Upper lobe of right lung (tissue), 1 donor: ENCODE data around the gene MICALL1. TPM values are rescaled to one million over a fixed set of nuclear protein-coding genes. Genes with fewer than 3 reads are reported as not detected.

Experiments used
- ATAC-seq: fragments of 200-7000 bp; cut with Tn5 transposase; one replicate; pipeline ENCODE4 v1.9.1; 2020; ENCODE audit warnings: mild to moderate bottlenecking, moderate library complexity
- DNase-seq: peaks from one replicate; pipeline ENCODE4 v3.0.0-alpha.2; 2020
- H3K27ac ChIP-seq: fragments of 200-600 bp; one replicate; pipeline ENCODE4 v1.8.0; 2022
- H3K27me3 ChIP-seq: fragments of 200-600 bp; one replicate; pipeline ENCODE4 v1.8.0; 2022; ENCODE audit warnings: mild to moderate bottlenecking
- H3K36me3 ChIP-seq: fragments of 200-600 bp; one replicate; pipeline ENCODE4 v1.8.0; 2022
- H3K4me1 ChIP-seq: fragments of 200-600 bp; one replicate; pipeline ENCODE4 v1.8.0; 2022
- H3K4me3 ChIP-seq: fragments of 200-600 bp; one replicate; pipeline ENCODE4 v1.8.0; 2022; ENCODE audit warnings: mild to moderate bottlenecking
- H3K9me3 ChIP-seq: fragments of 200-600 bp; one replicate; pipeline ENCODE4 v1.8.0; 2022
- intact Hi-C: fragments of 100-400 bp; cut with DNase I; formaldehyde crosslinking; loops from one replicate; pipeline ENCODE4 v1.11.0; 2022
- total RNA-seq: library from RNA; stranded (reverse); fragmentation: NEBNext Ultra II Directional; extraction: Animal tissue kit (Norgen Biotek cat#: 25700); gene quantifications from one replicate; pipeline ENCODE4 v1.2.1, GENCODE V29; 2021
- TF ChIP-seq, protein P1 (sequence below): fragments of 200-600 bp; IDR thresholded peaks from one replicate; pipeline ENCODE4 v1.8.0; 2022; ENCODE audit warnings: antibody characterized with exemption
- donor health status: DM: no; HTN: yes; CAD: no; lungs with severe emphysema.

MICALL1 gene
- total RNA-seq, 1 donor from 2014 or later = 37.4 TPM

DNA sequence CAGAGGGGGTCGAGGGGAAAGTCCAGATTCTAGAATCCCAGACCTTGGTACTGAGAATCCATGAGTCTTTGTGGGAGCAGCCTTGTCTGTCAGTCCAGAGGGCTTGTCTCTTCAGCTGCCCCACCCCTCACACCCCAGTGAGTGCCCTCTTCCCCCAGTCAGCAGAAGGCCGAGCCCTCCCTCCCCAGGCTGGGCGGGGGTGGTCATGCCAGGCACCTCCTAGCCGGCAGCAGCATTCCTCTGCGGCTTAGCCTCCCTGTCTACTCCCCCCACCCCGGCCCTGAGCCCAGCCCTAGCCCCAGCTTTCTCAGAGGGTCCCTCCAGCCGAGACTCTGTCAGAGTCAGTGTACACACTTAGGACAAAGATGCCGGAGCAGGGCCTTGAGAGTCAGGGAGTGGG is 73.7 kb downstream of the MICALL1 start:
- Histone ChIP-seq H3K4me3 (no peak overlapping the region), H3K4me1 (no peaks in the 10 kb centered on the region), H3K27ac (no peak overlapping the region), H3K9me3 (no peaks in the 10 kb centered on the region), H3K27me3 (no peaks in the 10 kb centered on the region), H3K36me3 (peaks cover 4% of the 10 kb centered on the region)
- TF ChIP-seq, protein P1, sequence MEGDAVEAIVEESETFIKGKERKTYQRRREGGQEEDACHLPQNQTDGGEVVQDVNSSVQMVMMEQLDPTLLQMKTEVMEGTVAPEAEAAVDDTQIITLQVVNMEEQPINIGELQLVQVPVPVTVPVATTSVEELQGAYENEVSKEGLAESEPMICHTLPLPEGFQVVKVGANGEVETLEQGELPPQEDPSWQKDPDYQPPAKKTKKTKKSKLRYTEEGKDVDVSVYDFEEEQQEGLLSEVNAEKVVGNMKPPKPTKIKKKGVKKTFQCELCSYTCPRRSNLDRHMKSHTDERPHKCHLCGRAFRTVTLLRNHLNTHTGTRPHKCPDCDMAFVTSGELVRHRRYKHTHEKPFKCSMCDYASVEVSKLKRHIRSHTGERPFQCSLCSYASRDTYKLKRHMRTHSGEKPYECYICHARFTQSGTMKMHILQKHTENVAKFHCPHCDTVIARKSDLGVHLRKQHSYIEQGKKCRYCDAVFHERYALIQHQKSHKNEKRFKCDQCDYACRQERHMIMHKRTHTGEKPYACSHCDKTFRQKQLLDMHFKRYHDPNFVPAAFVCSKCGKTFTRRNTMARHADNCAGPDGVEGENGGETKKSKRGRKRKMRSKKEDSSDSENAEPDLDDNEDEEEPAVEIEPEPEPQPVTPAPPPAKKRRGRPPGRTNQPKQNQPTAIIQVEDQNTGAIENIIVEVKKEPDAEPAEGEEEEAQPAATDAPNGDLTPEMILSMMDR = no peak
- ATAC-seq = no peak
- no peak for DNase-seq
- intact Hi-C loops = no loop called here

DNA sequence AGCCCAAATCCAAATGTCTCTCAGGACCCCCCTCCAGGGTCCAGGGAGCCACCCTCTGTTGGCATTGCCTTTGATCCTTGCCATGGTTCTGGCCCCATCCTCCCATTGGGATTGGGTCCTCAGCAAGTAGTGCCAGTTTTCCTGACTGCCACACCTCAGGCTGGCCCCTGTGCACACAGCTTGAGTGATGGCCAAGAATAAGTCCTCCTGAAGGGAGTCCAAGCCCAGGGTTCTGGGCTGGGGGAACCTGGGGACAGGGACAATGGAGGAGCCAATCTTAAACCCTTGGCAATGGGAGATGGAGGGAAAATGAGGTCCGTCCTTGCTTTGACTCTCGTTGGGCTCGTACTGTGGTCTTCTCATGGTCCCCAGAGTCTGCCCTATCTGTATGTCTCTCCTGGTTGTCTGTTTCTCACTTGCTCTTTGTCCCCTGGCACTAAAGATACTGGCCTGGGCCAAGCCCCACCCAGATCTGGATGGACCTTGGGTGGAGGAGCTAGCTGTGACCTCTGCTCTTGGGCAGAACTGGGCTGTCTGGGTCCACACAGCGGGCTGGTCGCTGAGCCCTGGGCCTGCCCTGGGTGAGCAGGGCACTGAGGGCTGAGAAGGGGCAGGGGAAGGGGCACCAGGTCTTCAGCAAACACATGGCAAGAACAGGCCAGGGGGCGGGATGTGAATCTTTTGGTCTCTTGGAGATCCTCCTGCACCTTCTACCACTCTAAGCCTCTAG is 75.3 kb downstream of the MICALL1 start:
- TF ChIP-seq, protein P1 = no peak
- no peaks in the 10 kb centered on the region for H3K36me3 ChIP-seq
- no peaks in the 10 kb centered on the region for H3K9me3 ChIP-seq
- ATAC-seq = no peak
- no peaks in the 10 kb centered on the region for H3K4me1 ChIP-seq
- no peak overlapping the region for H3K4me3 ChIP-seq
- no peaks in the 10 kb centered on the region for H3K27me3 ChIP-seq
- no peak overlapping the region for H3K27ac ChIP-seq
- intact Hi-C loops = no loop called here
- DNase-seq = no peak

DNA sequence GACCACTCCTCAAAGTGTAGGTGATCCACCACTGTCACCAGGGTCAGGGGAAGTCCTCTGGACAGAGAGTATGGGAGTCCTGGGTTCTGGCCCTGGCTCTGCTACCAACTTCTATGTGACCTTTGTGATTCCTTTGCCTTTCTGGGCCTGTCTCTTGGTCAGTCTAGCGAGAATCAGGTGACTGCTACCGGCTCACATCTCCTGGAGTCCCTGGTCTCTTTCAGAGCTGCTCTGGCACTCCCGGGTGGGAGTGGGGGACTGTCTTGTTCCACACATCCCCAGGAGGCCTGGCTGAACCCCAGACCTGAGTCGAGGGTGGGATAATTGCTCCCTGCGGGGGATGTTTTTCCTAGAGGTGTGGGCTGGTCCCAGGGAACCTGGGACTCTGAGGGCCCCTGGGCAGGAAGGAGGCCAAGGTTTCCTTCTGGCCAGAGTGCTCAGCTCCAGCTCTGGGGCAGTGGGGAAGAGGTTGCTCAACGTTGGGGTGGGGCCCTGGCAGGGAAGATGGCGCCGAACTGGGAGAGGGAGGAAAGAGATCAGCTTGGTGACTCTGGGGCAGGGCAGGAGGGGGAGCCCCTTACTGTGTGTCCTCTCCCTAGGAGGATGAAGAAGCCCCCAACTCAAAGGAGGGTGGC is 76.2 kb downstream of the MICALL1 start:
- no peak overlapping the region for H3K27ac ChIP-seq
- ATAC-seq (peak; percentile 4), DNase-seq (no peak)
- no peaks in the 10 kb centered on the region for H3K9me3 ChIP-seq
- intact Hi-C loops = no loop called here
- TF ChIP-seq, protein P1 = no peak
- H3K27me3 ChIP-seq = no peaks in the 10 kb centered on the region
- H3K36me3 ChIP-seq = no peaks in the 10 kb centered on the region
- no peaks in the 10 kb centered on the region for H3K4me1 ChIP-seq
- no peak overlapping the region for H3K4me3 ChIP-seq

DNA sequence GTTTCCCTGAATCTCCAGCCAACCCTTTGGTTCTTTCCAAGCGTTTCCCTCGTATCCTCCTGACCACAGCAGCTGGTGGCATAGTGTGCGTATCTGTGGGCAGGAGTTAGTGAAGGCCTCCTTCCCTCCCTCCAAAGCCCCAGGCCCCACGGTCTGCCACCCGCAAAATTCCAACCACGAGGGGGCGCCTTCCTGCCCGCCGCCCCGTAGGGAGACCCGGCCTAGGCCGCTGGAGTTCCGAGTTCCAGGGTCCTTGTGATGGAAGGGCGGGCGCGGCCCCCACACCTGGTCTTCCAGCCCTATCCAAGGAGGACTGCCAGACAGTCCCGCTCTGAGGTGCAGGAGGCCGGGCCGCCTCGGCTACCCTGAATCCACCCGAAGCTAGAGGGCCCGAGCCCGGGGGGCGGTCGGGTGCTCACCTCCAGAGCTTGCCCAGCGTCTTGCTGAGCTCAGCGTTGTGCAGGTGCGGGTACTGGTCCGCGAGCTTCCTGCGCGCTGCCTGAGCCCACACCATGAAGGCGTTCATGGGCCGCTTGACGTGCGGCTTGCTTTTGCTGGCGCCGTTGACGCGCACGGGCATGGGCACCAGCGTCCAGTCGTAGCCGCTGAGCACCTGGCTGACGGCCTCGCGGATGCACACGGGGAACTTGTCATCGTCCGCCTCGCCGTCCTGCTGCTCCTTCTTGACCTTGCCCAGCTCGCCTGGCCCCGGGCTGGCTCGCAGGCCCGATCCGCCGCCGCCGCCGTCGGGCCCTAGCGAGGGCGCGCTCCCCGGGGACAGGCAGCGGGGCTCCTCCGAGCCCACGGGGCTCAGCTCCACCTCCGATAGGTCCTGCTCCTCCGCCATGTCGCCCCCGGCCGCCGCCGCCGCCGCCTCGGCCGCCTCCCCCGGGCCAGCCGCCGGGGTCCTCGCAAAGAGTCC is 77.1 kb downstream of the MICALL1 start:
- H3K4me3 ChIP-seq = no peak overlapping the region
- TF ChIP-seq, protein P1 = peak; percentile 23
- intact Hi-C loops = no loop called here
- H3K4me1 ChIP-seq = no peaks in the 10 kb centered on the region
- H3K36me3 ChIP-seq = no peaks in the 10 kb centered on the region
- H3K27me3 ChIP-seq = no peaks in the 10 kb centered on the region
- H3K9me3 ChIP-seq = no peaks in the 10 kb centered on the region
- H3K27ac ChIP-seq = no peak overlapping the region
- no peak for DNase-seq
- ATAC-seq = no peak

DNA sequence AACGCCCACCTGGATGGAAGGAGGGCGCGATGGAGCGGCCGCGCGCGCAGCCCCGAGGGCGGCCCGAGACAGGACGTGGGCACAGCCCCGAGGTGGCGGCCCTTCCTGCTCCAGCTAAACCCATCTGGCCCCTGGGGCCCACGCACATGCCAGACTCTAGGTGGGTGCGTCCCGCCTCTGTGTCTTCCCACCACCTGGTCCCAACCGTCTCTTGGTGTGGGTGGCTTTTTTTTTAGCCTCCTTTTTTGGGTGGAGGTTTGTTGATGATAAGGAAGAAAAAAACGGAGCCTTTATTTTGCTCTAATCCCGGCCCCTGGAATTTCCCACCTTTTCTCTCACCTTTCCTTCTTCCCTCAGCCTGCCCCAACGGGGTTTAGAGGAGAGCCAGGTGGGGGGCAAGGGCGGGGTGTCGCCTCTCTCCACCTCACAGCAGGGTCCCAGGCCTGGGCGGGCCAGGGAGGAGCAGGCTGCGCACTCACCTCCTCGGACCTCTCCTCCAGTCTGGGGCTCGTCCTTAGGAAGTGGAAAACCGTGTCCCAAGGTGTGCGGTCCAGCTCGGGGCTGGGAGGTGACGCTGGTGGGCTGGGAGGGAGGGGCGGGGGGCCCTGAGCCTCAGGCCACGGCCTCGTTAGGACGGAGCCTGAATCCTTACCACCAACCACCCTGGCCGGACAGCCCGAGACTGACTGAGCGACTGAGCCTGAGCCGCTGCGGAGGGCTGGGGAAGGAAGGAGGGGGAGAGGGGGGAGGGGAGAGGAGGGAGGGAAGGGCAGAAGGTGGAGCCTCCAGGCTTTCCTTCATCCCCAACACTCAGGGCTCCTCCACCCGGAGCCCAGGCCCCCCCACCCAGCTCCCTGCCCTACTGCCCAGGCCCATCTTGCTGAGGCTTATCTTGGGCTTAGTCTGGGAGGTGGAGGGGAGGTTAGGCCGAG is 78.0 kb downstream of the MICALL1 start, which contains the start of gene SOX10:
SOX10 (minus strand) TSS at position 696 of the 932 bp plus-strand sequence. CDS start 771 bp downstream, outside the sequence.
- DNase-seq (no peak), ATAC-seq (no peak)
- Histone ChIP-seq H3K4me3 (no peak within 1 kb of the TSS), H3K27ac (no peak within 1 kb of the TSS), H3K36me3 (no peaks in the 10 kb centered on the region), H3K27me3 (no peaks in the 10 kb centered on the region), H3K4me1 (no peaks in the 10 kb centered on the region), H3K9me3 (no peaks in the 10 kb centered on the region)
- intact Hi-C loops = no loop called here
- TF ChIP-seq, protein P1 = no peak
